Hepatocyte (in vitro differentiated cells): ENCODE data around the gene DGKA. TPM values are rescaled to one million over a fixed set of nuclear protein-coding genes. Genes with fewer than 3 reads are reported as not detected.
A peak's percentile ranks its signal among the peaks of the same experiment; 100 is the strongest.

Experiments used
- DNase-seq: peaks from one replicate; pipeline ENCODE4 v3.0.0-alpha.2; 2016; ENCODE audit warnings: low spot score
- H2AFZ ChIP-seq: fragments of 200-600 bp; sonication (generic); 2 replicates; pipeline ENCODE4 v1.6.0; 2016; ENCODE audit warnings: antibody characterized with exemption, mild to moderate bottlenecking
- H3K27ac ChIP-seq: fragments of 200-600 bp; sonication (generic); 2 replicates; pipeline ENCODE4 v1.5.1; 2016; ENCODE audit warnings: mild to moderate bottlenecking
- H3K27me3 ChIP-seq: fragments of 200-600 bp; sonication (generic); 2 replicates; pipeline ENCODE4 v1.6.1; 2016
- H3K36me3 ChIP-seq: fragments of 200-600 bp; sonication (generic); replicated peaks from 2 replicates; pipeline ENCODE4 v1.5.1; 2016; ENCODE audit warnings: low read depth; ENCODE audit not compliant: insufficient read depth
- H3K4me1 ChIP-seq: fragments of 200-600 bp; sonication (generic); 2 replicates; pipeline ENCODE4 v1.5.1; 2016; ENCODE audit warnings: mild to moderate bottlenecking, moderate library complexity; ENCODE audit not compliant: insufficient read depth
- H3K4me2 ChIP-seq: fragments of 200-600 bp; sonication (generic); 2 replicates; pipeline ENCODE4 v1.6.0; 2016
- H3K4me3 ChIP-seq: fragments of 200-600 bp; sonication (generic); 2 replicates; pipeline ENCODE4 v1.5.1; 2016; ENCODE audit warnings: mild to moderate bottlenecking
- H3K79me2 ChIP-seq: fragments of 200-600 bp; sonication (generic); 2 replicates; pipeline ENCODE4 v1.6.0; 2017; ENCODE audit warnings: mild to moderate bottlenecking
- H3K9me2 ChIP-seq: fragments of 200-600 bp; sonication (generic); replicated peaks from 2 replicates; pipeline ENCODE4 v1.6.0; 2017; ENCODE audit warnings: mild to moderate bottlenecking; ENCODE audit not compliant: insufficient read depth
- H3K9me3 ChIP-seq: fragments of 200-600 bp; sonication (generic); 2 replicates; pipeline ENCODE4 v1.5.1; 2016; ENCODE audit warnings: low read depth, mild to moderate bottlenecking
- H4K20me1 ChIP-seq: fragments of 200-600 bp; sonication (generic); 2 replicates; pipeline ENCODE4 v1.6.0; 2016; ENCODE audit warnings: mild to moderate bottlenecking; ENCODE audit not compliant: insufficient read depth, poor library complexity, severe bottlenecking
- EZH2 ChIP-seq: fragments of 200-600 bp; sonication (generic); IDR thresholded peaks from 2 replicates; pipeline ENCODE4 v1.6.1; 2016; ENCODE audit warnings: antibody characterized with exemption, mild to moderate bottlenecking, borderline replicate concordance
- EZH2phosphoT487 ChIP-seq: fragments of 200-600 bp; sonication (generic); IDR thresholded peaks from one replicate; pipeline ENCODE4 v1.6.1; 2018; ENCODE audit warnings: antibody characterized with exemption, mild to moderate bottlenecking, low read depth, moderate library complexity; ENCODE audit not compliant: unreplicated experiment, severe bottlenecking
- WGBS: methylation state at CpG from one replicate; pipeline ENCODE4 v1.1.6; 2016; ENCODE audit warnings: low lambda C conversion rate; ENCODE audit errors: missing lambda C conversion rate; 5-methylcytosine and 5-hydroxymethylcytosine counted together
- polyA plus RNA-seq: library from polyadenylated mRNA; unstranded; fragments of >200 nt; fragmentation: Nextera tagmentation; extraction: Ambion mirVana; gene quantifications from 2 replicates; pipeline ENCODE4 v1.2.1, GENCODE V29; 2016
- total RNA-seq: library from RNA; depleted of rRNA; stranded (reverse); fragments of >200 nt; gene quantifications from 2 replicates; pipeline ENCODE4 v1.2.3, GENCODE V29; 2014
- TF ChIP-seq, protein P1 (sequence below): fragments of 200-600 bp; sonication (generic); IDR thresholded peaks from 2 replicates; pipeline ENCODE4 v1.5.1; 2016; ENCODE audit warnings: antibody characterized with exemption, mild to moderate bottlenecking; ENCODE audit not compliant: poor library complexity

Gene DGKA
- total and polyA plus RNA-seq, 2 experiments from 2014 or later: 25.3 to 25.9 TPM

DNA sequence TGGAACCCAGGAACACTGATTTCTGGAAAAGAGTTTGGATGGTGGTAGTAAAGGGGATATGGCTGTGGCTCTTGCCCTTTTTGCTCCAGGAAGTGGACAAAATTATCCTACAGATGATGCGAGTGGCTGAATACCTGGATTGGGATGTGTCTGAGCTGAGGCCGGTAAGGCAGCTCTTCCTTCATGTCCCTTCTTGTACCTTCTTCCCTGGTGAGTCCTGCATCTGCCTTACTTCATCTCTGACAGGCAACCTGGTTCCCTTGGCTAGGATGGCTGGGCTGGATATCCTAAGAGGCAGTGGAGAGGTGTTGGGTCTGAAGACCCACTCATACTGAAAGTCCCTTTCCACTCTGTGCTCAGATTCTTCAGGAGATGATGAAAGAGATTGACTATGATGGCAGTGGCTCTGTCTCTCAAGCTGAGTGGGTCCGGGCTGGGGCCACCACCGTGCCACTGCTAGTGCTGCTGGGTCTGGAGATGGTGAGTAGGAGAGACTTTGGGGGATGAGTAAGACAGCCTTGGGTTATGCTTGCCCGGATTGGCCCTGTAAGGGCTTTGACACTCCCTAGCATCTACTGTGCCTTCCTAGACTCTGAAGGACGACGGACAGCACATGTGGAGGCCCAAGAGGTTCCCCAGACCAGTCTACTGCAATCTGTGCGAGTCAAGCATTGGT, 8.0 kb downstream of the DGKA start:
- H3K4me1 ChIP-seq: no peaks in the 10 kb centered on the region
- no peaks in the 10 kb centered on the region for H3K9me2 ChIP-seq
- WGBS: 98% methylated on average over 8 of the region's 8 CpGs

GRCh38 chr12:55940065-55940732, 9.2 kb downstream of the DGKA start:
- Histone ChIP-seq H2AFZ (peak overlapping the region; percentile 73), H3K9me3 (no peaks in the 10 kb centered on the region), H3K9me2 (no peaks in the 10 kb centered on the region), H3K36me3 (no peaks in the 10 kb centered on the region), H4K20me1 (no peaks in the 10 kb centered on the region), H3K4me1 (no peaks in the 10 kb centered on the region), H3K27me3 (no peaks in the 10 kb centered on the region), H3K4me3 (no peak overlapping the region), H3K4me2 (peak overlapping the region; percentile 66), H3K79me2 (no peaks in the 10 kb centered on the region), H3K27ac (no peak overlapping the region)
- peak; percentile 91 for DNase-seq
- TF ChIP-seq EZH2: no peak
- TF ChIP-seq, protein P1, sequence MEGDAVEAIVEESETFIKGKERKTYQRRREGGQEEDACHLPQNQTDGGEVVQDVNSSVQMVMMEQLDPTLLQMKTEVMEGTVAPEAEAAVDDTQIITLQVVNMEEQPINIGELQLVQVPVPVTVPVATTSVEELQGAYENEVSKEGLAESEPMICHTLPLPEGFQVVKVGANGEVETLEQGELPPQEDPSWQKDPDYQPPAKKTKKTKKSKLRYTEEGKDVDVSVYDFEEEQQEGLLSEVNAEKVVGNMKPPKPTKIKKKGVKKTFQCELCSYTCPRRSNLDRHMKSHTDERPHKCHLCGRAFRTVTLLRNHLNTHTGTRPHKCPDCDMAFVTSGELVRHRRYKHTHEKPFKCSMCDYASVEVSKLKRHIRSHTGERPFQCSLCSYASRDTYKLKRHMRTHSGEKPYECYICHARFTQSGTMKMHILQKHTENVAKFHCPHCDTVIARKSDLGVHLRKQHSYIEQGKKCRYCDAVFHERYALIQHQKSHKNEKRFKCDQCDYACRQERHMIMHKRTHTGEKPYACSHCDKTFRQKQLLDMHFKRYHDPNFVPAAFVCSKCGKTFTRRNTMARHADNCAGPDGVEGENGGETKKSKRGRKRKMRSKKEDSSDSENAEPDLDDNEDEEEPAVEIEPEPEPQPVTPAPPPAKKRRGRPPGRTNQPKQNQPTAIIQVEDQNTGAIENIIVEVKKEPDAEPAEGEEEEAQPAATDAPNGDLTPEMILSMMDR: peak; percentile 91
- WGBS: 19% methylated on average over 18 of the region's 18 CpGs

More for the DNA sequence above, 8.0 kb downstream of the DGKA start:
- DNase-seq: no peak
- Histone ChIP-seq H3K27ac (no peak overlapping the region), H3K27me3 (no peaks in the 10 kb centered on the region), H3K36me3 (no peaks in the 10 kb centered on the region), H2AFZ (no peak overlapping the region), H4K20me1 (no peaks in the 10 kb centered on the region), H3K9me3 (no peaks in the 10 kb centered on the region), H3K79me2 (no peaks in the 10 kb centered on the region), H3K4me3 (no peak overlapping the region), H3K4me2 (no peak overlapping the region)
- TF ChIP-seq, protein P1: no peak

DNA sequence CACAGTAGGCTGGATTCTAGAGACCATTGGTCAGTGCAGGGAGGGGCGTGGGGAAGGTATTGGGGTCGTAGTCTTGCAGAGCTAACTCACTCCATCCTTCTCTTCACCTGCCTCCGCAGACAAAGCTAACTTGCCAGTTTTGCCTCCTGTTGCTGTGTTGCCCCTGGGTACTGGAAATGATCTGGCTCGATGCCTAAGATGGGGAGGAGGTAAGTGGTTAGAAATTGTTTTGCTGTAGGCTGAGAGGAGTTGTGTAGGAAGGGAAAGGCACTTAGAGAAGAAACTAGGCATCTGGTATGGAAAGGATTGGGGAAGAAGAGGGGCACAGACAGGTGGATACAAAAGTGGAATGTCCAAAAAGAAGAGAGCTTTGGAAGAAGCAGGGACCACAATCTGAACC, 11.1 kb downstream of the DGKA start:
- no peak for DNase-seq
- H3K27me3 ChIP-seq: no peaks in the 10 kb centered on the region
- no peaks in the 10 kb centered on the region for H3K36me3 ChIP-seq
- 86% methylated on average over 4 of the region's 4 CpGs for WGBS
- no peaks in the 10 kb centered on the region for H3K79me2 ChIP-seq
- no peak for TF ChIP-seq EZH2
- TF ChIP-seq, protein P1: no peak
- no peak for TF ChIP-seq EZH2phosphoT487
- no peak overlapping the region for H3K27ac ChIP-seq
- H2AFZ ChIP-seq: no peak overlapping the region
- H4K20me1 ChIP-seq: no peaks in the 10 kb centered on the region
- no peak overlapping the region for H3K4me3 ChIP-seq
- H3K9me2 ChIP-seq: no peaks in the 10 kb centered on the region
- no peak overlapping the region for H3K4me2 ChIP-seq
- no peaks in the 10 kb centered on the region for H3K9me3 ChIP-seq
- H3K4me1 ChIP-seq: no peaks in the 10 kb centered on the region
